GM18502 (cell line): ENCODE measurements around the gene SLC26A6.

Experiments used
- ATAC-seq: cut with Tn5 transposase; IDR thresholded peaks from one replicate; pipeline ENCODE4 v1.9.1; 2021; ENCODE audit warnings: mild to moderate bottlenecking; ENCODE audit not compliant: unreplicated experiment, poor library complexity

SLC26A6 gene

GRCh38 chr3:48635222-48636021 lies at the start of gene SLC26A6:
Gene SLC26A6 (minus strand): TSS chr3:48635461. CDS start chr3:48635393, 68 bp downstream.
- ATAC-seq, result peak; percentile 91

GRCh38 chr3:48684480-48685143 lies 49.4 kb upstream of the SLC26A6 start:
- no peak for ATAC-seq

- ATAC-seq, result no peak
These were observed 48.7 kb upstream of the SLC26A6 start for GRCh38 chr3:48684054-48684349.

- ATAC-seq, result no peak
These were observed 47.5 kb upstream of the SLC26A6 start for GRCh38 chr3:48682786-48683185.

GRCh38 chr3:48681974-48682610 lies 46.8 kb upstream of the SLC26A6 start:
- ATAC-seq, result no peak

- no peak for ATAC-seq
These were observed 46.2 kb upstream of the SLC26A6 start for GRCh38 chr3:48681541-48681880.

GRCh38 chr3:48680811-48681540 lies 45.7 kb upstream of the SLC26A6 start:
- ATAC-seq, result no peak

- no peak for ATAC-seq
These were observed 44.4 kb upstream of the SLC26A6 start for GRCh38 chr3:48679411-48680391.

GRCh38 chr3:48678566-48679380 lies 43.5 kb upstream of the SLC26A6 start:
- ATAC-seq, result no peak

- ATAC-seq, result no peak
These were observed 42.8 kb upstream of the SLC26A6 start for GRCh38 chr3:48678056-48678455.

- ATAC-seq, result no peak
These were observed 39.2 kb upstream of the SLC26A6 start for GRCh38 chr3:48674505-48674904.

GRCh38 chr3:48672522-48672921 lies 37.3 kb upstream of the SLC26A6 start:
- ATAC-seq, result no peak

GRCh38 chr3:48664929-48665328 lies 29.7 kb upstream of the SLC26A6 start:
- no peak for ATAC-seq

- no peak for ATAC-seq
These were observed 29.0 kb upstream of the SLC26A6 start for GRCh38 chr3:48664313-48664644.

GRCh38 chr3:48663489-48664312 lies 28.4 kb upstream of the SLC26A6 start:
- peak; percentile 87 for ATAC-seq

- ATAC-seq, result no peak
These were observed 27.7 kb upstream of the SLC26A6 start, which contains the start of gene CELSR3 for GRCh38 chr3:48662753-48663488. Gene CELSR3 (minus strand): TSS chr3:48662886. CDS start chr3:48662634, 252 bp downstream.

- no peak for ATAC-seq
These were observed 27.0 kb upstream of the SLC26A6 start for GRCh38 chr3:48662145-48662752.
